H4 (cell line): ENCODE results near the gene CDK7. TPM values are rescaled to one million over a fixed set of nuclear protein-coding genes. Genes with fewer than 3 reads are reported as not detected.
A peak's percentile ranks its signal among the peaks of the same experiment; 100 is the strongest.

Source experiments
- DNase-seq: peaks from one replicate; pipeline ENCODE4 v3.0.0-alpha.2; 2015; ENCODE audit warnings: low spot score
- total RNA-seq: library from RNA; depleted of rRNA; stranded (reverse); fragments of >200 nt; shearing (Covaris generic); gene quantifications from 2 replicates; pipeline ENCODE4 v1.2.3, GENCODE V29; 2014; rRNA removed

The CDK7 gene
- total RNA-seq, 1 experiment from 2014 or later = 63.9 TPM

- DNase-seq = no peak
Observed at GRCh38 chr5:69293882-69294281, 59.2 kb downstream of the CDK7 start.

- DNase-seq = peak; percentile 49
Observed at GRCh38 chr5:69295088-69295754, 60.5 kb downstream of the CDK7 start.

- no peak for DNase-seq
Observed at GRCh38 chr5:69299625-69300024, 64.9 kb downstream of the CDK7 start.

GRCh38 chr5:69300537-69301203, 66.0 kb downstream of the CDK7 start:
- no peak for DNase-seq

- DNase-seq = no peak
Observed at GRCh38 chr5:69305512-69305911, 70.8 kb downstream of the CDK7 start.

GRCh38 chr5:69308046-69308553, 73.4 kb downstream of the CDK7 start:
- DNase-seq = no peak

GRCh38 chr5:69309380-69309779, 74.7 kb downstream of the CDK7 start:
- DNase-seq = no peak

- DNase-seq = no peak
Observed at GRCh38 chr5:69312459-69313160, 77.9 kb downstream of the CDK7 start.

- DNase-seq = no peak
Observed at GRCh38 chr5:69313428-69313827, 78.7 kb downstream of the CDK7 start.

- no peak for DNase-seq
Observed at GRCh38 chr5:69315972-69316371, 81.3 kb downstream of the CDK7 start.

- DNase-seq = no peak
Observed at GRCh38 chr5:69317391-69317790, 82.7 kb downstream of the CDK7 start.

GRCh38 chr5:69326365-69326764, 91.7 kb downstream of the CDK7 start:
- DNase-seq = no peak

Other genes starting within 250 kb of the CDK7 start
- gene SLC30A5, start 140.9 kb upstream of the CDK7 start, total RNA-seq = 45.8 and 64.2 TPM in 2 replicates
- gene CCNB1, start 67.7 kb upstream of the CDK7 start, total RNA-seq = 513 and 514 TPM in 2 replicates
- 41.7 and 45.8 TPM in 2 replicates for gene CENPH, start 45.3 kb upstream of the CDK7 start, total RNA-seq
- gene CCDC125, start 97.9 kb downstream of the CDK7 start, total RNA-seq = 0.64 and 4.0 TPM in 2 replicates
- 27.3 and 37.3 TPM in 2 replicates for gene AK6, start 134.6 kb downstream of the CDK7 start, total RNA-seq
- 149 and 164 TPM in 2 replicates for gene TAF9, start 134.6 kb downstream of the CDK7 start, total RNA-seq
- 14.8 and 17.6 TPM in 2 replicates for gene RAD17, start 134.9 kb downstream of the CDK7 start, total RNA-seq
- 0.08 and 0.12 TPM in 2 replicates for gene MARVELD2, start 180.2 kb downstream of the CDK7 start, total RNA-seq